Measurements from ENCODE around the gene ACIN1. TPM values are rescaled to one million over a fixed set of nuclear protein-coding genes. Genes with fewer than 3 reads are reported as not detected.

Gene ACIN1
- total RNA-seq, 4 donors from 2014 or later = 89.6 to 124 (median 109) TPM

- TF ChIP-seq CTCF (IDR thresholded peaks at IDR 0.05; ENCODE audit: low read depth) = no peak
These were observed 14.8 kb upstream of the ACIN1 start for GRCh38 chr14:23109769-23110168.

GRCh38 chr14:23106747-23107045, 11.8 kb upstream of the ACIN1 start:
- TF ChIP-seq CTCF (IDR thresholded peaks at IDR 0.05; ENCODE audit: low read depth) = no peak

- no peak for TF ChIP-seq CTCF (IDR thresholded peaks at IDR 0.05; ENCODE audit: low read depth)
These were observed 10.4 kb upstream of the ACIN1 start for GRCh38 chr14:23105348-23105824.

- TF ChIP-seq CTCF (IDR thresholded peaks at IDR 0.05; ENCODE audit: low read depth) = no peak
These were observed 9.8 kb upstream of the ACIN1 start, which contains the start of gene CIROP for GRCh38 chr14:23104591-23105347. CIROP (minus strand) TSS chr14:23104989; CDS start chr14:23104920, 69 bp downstream.

GRCh38 chr14:23104070-23104590, 9.2 kb upstream of the ACIN1 start:
- TF ChIP-seq CTCF (IDR thresholded peaks at IDR 0.05; ENCODE audit: low read depth) = no peak

GRCh38 chr14:23103581-23103980, 8.6 kb upstream of the ACIN1 start:
- no peak for TF ChIP-seq CTCF (IDR thresholded peaks at IDR 0.05; ENCODE audit: low read depth)

- TF ChIP-seq CTCF (IDR thresholded peaks at IDR 0.05; ENCODE audit: low read depth) = no peak
These were observed 7.9 kb upstream of the ACIN1 start for GRCh38 chr14:23102801-23103200.
